ENCODE measurements around the gene HAUS1.
"Not testable (repeated sequence)": the region's sequence is repeated elsewhere in the genome, so short reads cannot be mapped to it uniquely, and the experiment has no call there.

HAUS1 gene

GRCh38 chr18:46160050-46160798 is 56.0 kb downstream of the HAUS1 start:
- DNase-seq: no peak

- DNase-seq: not testable (repeated sequence)
Measured at GRCh38 chr18:46160840-46161239, 56.7 kb downstream of the HAUS1 start.

GRCh38 chr18:46161703-46162396 is 57.7 kb downstream of the HAUS1 start:
- DNase-seq: no peak

- no peak for DNase-seq
Measured at GRCh38 chr18:46163091-46163490, 58.9 kb downstream of the HAUS1 start.

GRCh38 chr18:46163941-46164499 is 59.8 kb downstream of the HAUS1 start:
- no peak for DNase-seq

- DNase-seq: not testable (repeated sequence)
Measured at GRCh38 chr18:46164502-46164901, 60.3 kb downstream of the HAUS1 start.

GRCh38 chr18:46164920-46165319 is 60.7 kb downstream of the HAUS1 start:
- DNase-seq: no peak

GRCh38 chr18:46166261-46166970 is 62.2 kb downstream of the HAUS1 start:
- DNase-seq: no peak

- DNase-seq: no peak
Measured at GRCh38 chr18:46167971-46168370, 63.8 kb downstream of the HAUS1 start.

- no peak for DNase-seq
Measured at GRCh38 chr18:46169464-46169941, 65.3 kb downstream of the HAUS1 start.

GRCh38 chr18:46171331-46171730 is 67.1 kb downstream of the HAUS1 start:
- DNase-seq: peak; percentile 71

GRCh38 chr18:46173393-46174341 is 69.5 kb downstream of the HAUS1 start:
- DNase-seq: peak; percentile 99

GRCh38 chr18:46174342-46175041 is 70.3 kb downstream of the HAUS1 start:
- DNase-seq: peak; percentile 51

- DNase-seq: no peak
Measured at GRCh38 chr18:46176001-46176400, 71.8 kb downstream of the HAUS1 start.

Measured in NCI-H146 (cell line).